Mesodermal cell (in vitro differentiated cells): Measurements from ENCODE around the gene HLA-DQB1.
A peak's percentile ranks its signal among the peaks of the same experiment; 100 is the strongest.
"Not testable (repeated sequence)": the region's sequence is repeated elsewhere in the genome, so short reads cannot be mapped to it uniquely, and the experiment has no call there.

ENCODE experiments used
- H3K27ac ChIP-seq: 2 replicates; pipeline ENCODE4 v1.7.0; 2013; ENCODE audit warnings: mild to moderate bottlenecking, low read depth, low read length, moderate library complexity; ENCODE audit not compliant: severe bottlenecking
- H3K36me3 ChIP-seq: 2 replicates; pipeline ENCODE4 v1.7.1; 2013; ENCODE audit warnings: mild to moderate bottlenecking, low read length, moderate library complexity; ENCODE audit not compliant: control insufficient read depth, insufficient read depth
- H3K4me1 ChIP-seq: one replicate; pipeline ENCODE4 v1.7.1; 2013; ENCODE audit warnings: mild to moderate bottlenecking, low read length; ENCODE audit not compliant: insufficient read depth, control insufficient read depth, poor library complexity, severe bottlenecking
- H3K4me3 ChIP-seq: 2 replicates; pipeline ENCODE4 v1.7.0; 2013; ENCODE audit warnings: low read length, control low read depth, mild to moderate bottlenecking; ENCODE audit not compliant: insufficient read depth, poor library complexity, severe bottlenecking; ENCODE audit errors: extremely low read depth
- H3K9me3 ChIP-seq: 2 replicates; pipeline ENCODE4 v1.7.1; 2013; ENCODE audit warnings: mild to moderate bottlenecking, low read length, moderate library complexity; ENCODE audit not compliant: control insufficient read depth
- WGBS, 2 experiments: methylation state at CpG; one replicate each; pipeline ENCODE4 v1.1.5; 2013; ENCODE audit warnings: missing lambda C conversion rate in 2 of 2; ENCODE audit not compliant: insufficient coverage in 2 of 2; 5-methylcytosine and 5-hydroxymethylcytosine counted together

Gene HLA-DQB1

DNA sequence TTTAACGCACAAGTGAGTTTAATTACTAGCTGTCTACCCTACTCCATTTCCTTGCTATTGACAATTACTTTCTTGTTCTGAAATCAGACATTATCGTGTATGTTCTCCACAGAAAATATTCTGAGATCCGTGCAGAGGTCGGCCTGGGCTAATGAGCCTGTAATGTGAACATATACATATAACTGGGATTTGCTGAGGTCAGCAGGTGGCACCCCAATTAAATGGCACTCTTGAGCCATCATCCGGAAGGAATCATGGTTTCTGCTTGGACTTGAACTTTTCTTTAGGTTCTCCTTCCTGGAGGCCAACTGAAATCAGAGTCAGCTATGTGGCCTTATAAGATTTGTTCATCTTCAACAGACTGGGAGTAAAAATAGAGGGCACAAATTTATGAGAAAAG, 3.6 kb downstream of the HLA-DQB1 start:
- Histone ChIP-seq H3K27ac (no peak overlapping the region), H3K9me3 (no peaks in the 10 kb centered on the region), H3K36me3 (no peaks in the 10 kb centered on the region), H3K4me1 (peaks cover 10% of the 10 kb centered on the region), H3K4me3 (no peak overlapping the region)
- WGBS, 2 experiments = 73% methylated on average over 2 of the region's 5 CpGs; no CpG with 5 or more reads in 1 of the 2 experiments

- WGBS, 2 experiments = 93% methylated on average over 3 of the region's 7 CpGs; no CpG with 5 or more reads in 1 of the 2 experiments
- peaks cover 10% of the 10 kb centered on the region for H3K4me1 ChIP-seq
- no peaks in the 10 kb centered on the region for H3K36me3 ChIP-seq
- no peak overlapping the region for H3K27ac ChIP-seq
- no peaks in the 10 kb centered on the region for H3K9me3 ChIP-seq
- no peak overlapping the region for H3K4me3 ChIP-seq
These were observed 4.4 kb downstream of the HLA-DQB1 start for GRCh38 chr6:32662099-32662498.

GRCh38 chr6:32659856-32660595, 6.4 kb downstream of the HLA-DQB1 start:
- H3K36me3 ChIP-seq = no peaks in the 10 kb centered on the region
- no peaks in the 10 kb centered on the region for H3K9me3 ChIP-seq
- H3K4me1 ChIP-seq = peaks cover 10% of the 10 kb centered on the region
- 51 to 78% methylated on average over 2 to 4 of the region's 4 CpGs for WGBS, 2 experiments
- H3K4me3 ChIP-seq = no peak overlapping the region
- H3K27ac ChIP-seq = no peak overlapping the region

DNA sequence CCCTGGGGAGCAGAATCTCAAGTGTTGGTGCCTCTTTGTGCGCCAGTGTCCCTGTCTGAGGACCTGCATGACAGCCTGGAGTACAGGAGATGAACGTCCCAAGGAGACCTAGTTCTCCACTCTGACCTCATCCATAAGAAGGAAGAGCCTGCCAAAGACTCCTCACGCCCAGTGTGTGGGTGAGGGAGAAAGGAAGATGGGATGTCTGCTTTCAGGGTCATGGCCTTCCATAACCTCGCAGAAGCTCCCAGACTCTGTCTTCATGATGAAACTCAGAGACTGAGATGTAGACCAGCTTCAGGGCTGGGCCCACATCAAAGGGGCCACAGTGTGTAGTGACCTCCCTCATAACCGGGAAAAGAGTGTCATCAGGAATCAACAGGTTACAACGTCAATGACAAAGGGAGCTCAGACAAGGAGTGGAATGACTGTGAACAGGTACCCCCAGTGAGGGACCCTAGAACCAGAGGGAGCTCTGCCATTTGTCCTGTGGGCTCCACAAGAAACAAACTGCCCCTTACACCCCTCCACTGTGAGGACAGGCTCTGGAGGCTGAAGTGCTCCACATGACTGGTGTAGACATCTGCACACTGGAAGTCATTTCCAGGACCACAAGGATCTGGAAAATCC, 8.1 kb downstream of the HLA-DQB1 start:
- no peaks in the 10 kb centered on the region for H3K9me3 ChIP-seq
- WGBS, 2 experiments = 67 to 80% methylated on average over 4 of the region's 6 CpGs
- H3K36me3 ChIP-seq = no peaks in the 10 kb centered on the region
- peak overlapping the region; percentile 57 for H3K27ac ChIP-seq
- peaks cover 10% of the 10 kb centered on the region for H3K4me1 ChIP-seq
- H3K4me3 ChIP-seq = no peak overlapping the region

- not testable (repeated sequence) for H3K9me3 ChIP-seq, H3K4me3 ChIP-seq, H3K36me3 ChIP-seq
- H3K4me1 ChIP-seq = peaks cover 10% of the 10 kb centered on the region
- H3K27ac ChIP-seq = peak overlapping the region; percentile 57
These were observed 8.6 kb downstream of the HLA-DQB1 start for GRCh38 chr6:32657819-32658218.

DNA sequence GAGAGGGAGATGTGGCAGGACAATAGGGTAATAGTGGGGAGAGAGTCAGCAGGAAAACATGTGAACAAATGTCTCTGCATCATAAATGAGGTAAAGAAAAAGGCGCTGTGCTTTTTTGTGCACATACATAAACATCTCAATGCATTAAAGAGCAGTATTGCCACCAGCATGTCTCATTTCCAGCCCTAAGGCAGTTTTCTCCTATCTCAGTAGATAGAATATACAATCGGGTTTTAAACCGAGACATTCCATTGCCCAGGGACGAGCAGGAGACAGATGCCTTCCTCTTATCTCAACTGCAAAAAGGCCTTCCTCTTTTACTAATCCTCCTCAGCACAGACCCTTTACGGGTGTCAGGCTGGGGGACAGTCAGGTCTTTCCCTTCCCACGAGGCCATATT, 9.1 kb downstream of the HLA-DQB1 start:
- H3K27ac ChIP-seq = peak overlapping the region; percentile 62
- H3K4me3 ChIP-seq, H3K9me3 ChIP-seq, H3K36me3 ChIP-seq: not testable (repeated sequence)
- H3K4me1 ChIP-seq = peaks cover 10% of the 10 kb centered on the region
- WGBS, 2 experiments = no CpG with 5 or more reads among the region's 6 CpGs

DNA sequence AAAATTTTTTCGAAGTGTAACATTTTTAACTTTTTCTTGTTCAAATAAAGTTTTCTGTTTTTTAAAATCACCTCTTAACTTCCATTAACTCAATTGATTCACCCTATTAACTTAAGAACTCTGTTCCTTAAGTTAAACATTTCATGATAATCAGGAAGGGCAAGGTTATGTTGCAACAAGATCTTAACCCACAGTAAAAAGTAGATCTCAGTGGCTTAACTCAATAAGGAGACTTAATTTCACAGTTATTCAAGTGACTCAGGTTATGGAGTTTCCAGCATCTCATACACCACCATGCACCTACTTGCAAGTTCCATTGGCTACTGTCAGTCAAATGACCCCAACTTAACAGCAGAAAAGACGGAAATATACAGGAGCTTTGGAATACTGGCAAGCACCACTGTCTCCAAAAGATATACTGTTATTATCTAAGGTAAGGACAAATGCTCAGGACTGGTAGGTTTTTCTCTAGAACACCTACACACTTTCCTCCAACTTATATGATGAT, 11.2 kb downstream of the HLA-DQB1 start:
- WGBS, 2 experiments = no CpG with 5 or more reads among the region's 2 CpGs
- H3K36me3 ChIP-seq = no peaks in the 10 kb centered on the region
- peaks cover 10% of the 10 kb centered on the region for H3K4me1 ChIP-seq
- no peak overlapping the region for H3K27ac ChIP-seq
- H3K9me3 ChIP-seq = no peaks in the 10 kb centered on the region
- H3K4me3 ChIP-seq = no peak overlapping the region

GRCh38 chr6:32645047-32645703, 21.3 kb downstream of the HLA-DQB1 start:
- H3K9me3 ChIP-seq = no peaks in the 10 kb centered on the region
- no peak overlapping the region for H3K27ac ChIP-seq
- no peak overlapping the region for H3K4me3 ChIP-seq
- H3K4me1 ChIP-seq = no peaks in the 10 kb centered on the region
- 81 to 88% methylated on average over 3 to 5 of the region's 6 CpGs for WGBS, 2 experiments
- H3K36me3 ChIP-seq = no peaks in the 10 kb centered on the region

GRCh38 chr6:32643904-32644303, 22.6 kb downstream of the HLA-DQB1 start:
- H3K36me3 ChIP-seq = no peaks in the 10 kb centered on the region
- H3K27ac ChIP-seq = no peak overlapping the region
- no peaks in the 10 kb centered on the region for H3K9me3 ChIP-seq
- no peaks in the 10 kb centered on the region for H3K4me1 ChIP-seq
- WGBS, 2 experiments = 100% methylated on average over 1 of the region's 4 CpGs; no CpG with 5 or more reads in 1 of the 2 experiments
- H3K4me3 ChIP-seq = no peak overlapping the region

GRCh38 chr6:32642720-32643106, 23.7 kb downstream of the HLA-DQB1 start:
- Histone ChIP-seq H3K27ac (no peak overlapping the region), H3K36me3 (no peaks in the 10 kb centered on the region), H3K9me3 (no peaks in the 10 kb centered on the region), H3K4me3 (no peak overlapping the region), H3K4me1 (no peaks in the 10 kb centered on the region)
- WGBS, 2 experiments = 80 to 90% methylated on average over 1 to 5 of the region's 6 CpGs
